ENCODE measurements around the gene METTL16.

GRCh38 chr17:2390199-2390836, 121.4 kb downstream of the METTL16 start:
- no peak for TF ChIP-seq POLR2A (IDR thresholded peaks at IDR 0.05)
- TF ChIP-seq CTCF (IDR thresholded peaks at IDR 0.05): no peak

Measured in thyroid gland (tissue), 4 donors.